ENCODE data around the gene TRIM69. TPM values are rescaled to one million over a fixed set of nuclear protein-coding genes. Genes with fewer than 3 reads are reported as not detected.

The TRIM69 gene
- polyA plus RNA-seq, 1 donor, result 27.8 TPM

GRCh38 chr15:44808557-44808956 is 72.2 kb downstream of the TRIM69 start:
- no peak for DNase-seq (ENCODE audit: low read depth)

GRCh38 chr15:44810237-44810636 is 73.9 kb downstream of the TRIM69 start:
- DNase-seq (ENCODE audit: low read depth), result no peak

DNA sequence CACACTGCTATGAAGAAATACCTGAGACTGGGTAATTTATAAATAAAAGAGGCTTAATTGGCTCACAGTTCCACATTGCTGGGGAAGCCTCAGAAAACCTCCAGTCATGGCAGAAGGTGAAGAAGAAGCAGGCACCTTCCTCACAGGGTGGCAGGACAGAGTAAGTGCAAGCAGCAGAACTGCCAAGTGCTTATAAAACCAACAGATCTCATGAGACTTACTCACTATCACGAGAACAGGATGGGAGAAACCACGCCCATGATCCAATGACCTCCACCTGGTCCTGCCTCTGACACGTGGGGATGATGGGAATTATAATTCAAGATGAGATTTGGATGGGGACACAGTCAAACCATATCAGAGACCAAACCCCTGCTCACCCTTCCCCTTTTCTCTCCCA is 75.0 kb downstream of the TRIM69 start:
- DNase-seq (ENCODE audit: low read depth), result no peak

- DNase-seq (ENCODE audit: low read depth), result no peak
These were observed 75.7 kb downstream of the TRIM69 start for GRCh38 chr15:44812029-44812517.

DNA sequence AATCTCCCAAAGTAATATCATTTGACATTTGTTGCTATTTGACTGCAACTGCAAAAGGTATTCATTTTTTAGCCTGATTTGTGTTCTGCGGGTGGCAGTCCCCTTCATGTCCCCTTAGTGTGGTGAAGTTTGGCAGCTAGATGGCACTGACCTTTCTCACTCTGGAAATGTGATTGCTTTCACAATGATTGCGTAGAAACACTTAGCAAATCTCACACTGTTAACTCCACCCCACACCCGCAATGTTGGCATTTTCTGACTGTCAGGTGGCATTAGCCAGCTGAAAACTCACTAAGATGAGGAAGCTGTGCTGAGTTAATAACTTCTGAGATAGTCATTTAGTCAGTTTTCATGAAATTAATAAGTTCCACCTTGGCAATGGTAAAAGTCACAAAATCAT is 76.9 kb downstream of the TRIM69 start:
- DNase-seq (ENCODE audit: low read depth), result no peak

Other genes starting within 250 kb of the TRIM69 start
- 90.8 TPM for gene EIF3J, start 199.4 kb upstream of the TRIM69 start, polyA plus RNA-seq (ENCODE audit: insufficient read length)
- 41.6 TPM for gene SPG11, start 72.9 kb upstream of the TRIM69 start, polyA plus RNA-seq (ENCODE audit: insufficient read length)
- 0.78 TPM for gene PATL2, start 25.2 kb upstream of the TRIM69 start, polyA plus RNA-seq (ENCODE audit: insufficient read length)
- gene B2M, start 25.0 kb upstream of the TRIM69 start, polyA plus RNA-seq (ENCODE audit: insufficient read length), result 447 TPM
- not detected for gene TERB2, start 220.2 kb downstream of the TRIM69 start, polyA plus RNA-seq (ENCODE audit: insufficient read length)

Data from forelimb muscle (tissue), 1 donor.